Left lung (tissue), 10 donors: ENCODE data around the gene TKTL1. TPM values are rescaled to one million over a fixed set of nuclear protein-coding genes. Genes with fewer than 3 reads are reported as not detected.

Source experiments
- ATAC-seq: fragments of 200-7000 bp; cut with Tn5 transposase; one replicate; pipeline ENCODE4 v1.9.1; 2020; ENCODE audit warnings: moderate library complexity
- DNase-seq, 4 donors: peaks; one replicate each; pipeline ENCODE4 v3.0.0-alpha.2; 2013 to 2020
- H3K27ac ChIP-seq, 2 donors: fragments of 200-600 bp; sonication (generic) in 1 of 2; one replicate each; pipeline versions ENCODE4 v1.5.0 to v1.8.0; 2020 to 2021
- H3K27me3 ChIP-seq, 2 donors: fragments of 200-600 bp; sonication (generic) in 1 of 2; one replicate each; pipeline versions ENCODE4 v1.5.0 to v1.8.0; 2020 to 2021
- H3K36me3 ChIP-seq, 2 donors: fragments of 200-600 bp; sonication (generic) in 1 of 2; one replicate each; pipeline versions ENCODE4 v1.5.0 to v1.8.0; 2020 to 2021
- H3K4me1 ChIP-seq, 2 donors: fragments of 200-600 bp; one replicate each; pipeline ENCODE4 v1.8.0; 2021
- H3K4me3 ChIP-seq, 2 donors: fragments of 200-600 bp; sonication (generic) in 1 of 2; one replicate each; pipeline versions ENCODE4 v1.5.0 to v1.8.0; 2020 to 2021; ENCODE audit warnings: mild to moderate bottlenecking in 1 of 2
- H3K9me3 ChIP-seq, 2 donors: fragments of 200-600 bp; sonication (generic) in 1 of 2; one replicate each; pipeline versions ENCODE4 v1.5.0 to v1.8.0; 2020 to 2021
- CTCF ChIP-seq, 2 donors: fragments of 200-600 bp; sonication (generic) in 1 of 2; IDR thresholded peaks; one replicate each; pipeline versions ENCODE4 v1.5.0 to v1.8.0; 2021; ENCODE audit warnings: antibody characterized with exemption in 2 of 2
- intact Hi-C, 2 donors: fragments of 100-400 bp; cut with DNase I; formaldehyde crosslinking; loops; one replicate each; pipeline versions ENCODE4 v1.11.2 to v1.14.2; 2022
- polyA plus RNA-seq, 6 donors: library from polyadenylated mRNA; unstranded; fragments of 120-200 nt; gene quantifications; one replicate each; pipeline ENCODE4 v1.2.1, GENCODE V29; 2013; ENCODE audit not compliant: insufficient read length in 6 of 6
- total RNA-seq, 2 donors: library from RNA; stranded (reverse); fragmentation: NEBNext Ultra II Directional; extraction: Animal tissue kit (Norgen Biotek cat#: 25700); gene quantifications; one replicate each; pipeline ENCODE4 v1.2.1, GENCODE V29; 2021
- donor health status: DM: no; HTN: yes; CAD: no.
- donor health status: DM: no; HTN: no; CAD: no.

The TKTL1 gene
- total and polyA plus RNA-seq, 8 donors, result 0.27 to 0.52 (median 0.43) TPM; not detected in 1

GRCh38 chrX:154309041-154309775 is 13.6 kb downstream of the TKTL1 start:
- no peak for TF ChIP-seq CTCF (IDR thresholded peaks at IDR 0.05)
- no peaks in the 10 kb centered on the region for H3K9me3 ChIP-seq
- intact Hi-C loops, result no loop called here

GRCh38 chrX:154310616-154311536 is 15.3 kb downstream of the TKTL1 start:
- ATAC-seq, result no peak
- Histone ChIP-seq H3K4me1 (peaks cover 0 to 4% of the 10 kb centered on the region in 2 donors), H3K27ac (no peak overlapping the region), H3K4me3 (no peak overlapping the region), H3K36me3 (no peaks in the 10 kb centered on the region), H3K27me3 (no peaks in the 10 kb centered on the region), H3K9me3 (no peaks in the 10 kb centered on the region)
- intact Hi-C loops, result no loop called here
- TF ChIP-seq CTCF (IDR thresholded peaks at IDR 0.05), result no peak
- no peak for DNase-seq

More at GRCh38 chrX:154309041-154309775, 13.6 kb downstream of the TKTL1 start:
- peaks cover 0 to 4% of the 10 kb centered on the region in 2 donors for H3K4me1 ChIP-seq
- no peaks in the 10 kb centered on the region for H3K27me3 ChIP-seq
- H3K4me3 ChIP-seq, result no peak overlapping the region
- no peak for ATAC-seq
- DNase-seq, result no peak
- H3K36me3 ChIP-seq, result no peaks in the 10 kb centered on the region
- H3K27ac ChIP-seq, result no peak overlapping the region

- no peaks in the 10 kb centered on the region for H3K27me3 ChIP-seq
- DNase-seq, result no peak
- H3K27ac ChIP-seq, result no peak overlapping the region
- no peaks in the 10 kb centered on the region for H3K9me3 ChIP-seq
- ATAC-seq, result no peak
- no peaks in the 10 kb centered on the region for H3K36me3 ChIP-seq
- intact Hi-C loops, result no loop called here
- no peak overlapping the region for H3K4me3 ChIP-seq
- TF ChIP-seq CTCF (IDR thresholded peaks at IDR 0.05), result no peak
- H3K4me1 ChIP-seq, result peaks cover 0 to 4% of the 10 kb centered on the region in 2 donors
These were observed 16.5 kb downstream of the TKTL1 start for GRCh38 chrX:154312116-154312515.

GRCh38 chrX:154313147-154313546 is 17.6 kb downstream of the TKTL1 start:
- no peak overlapping the region for H3K27ac ChIP-seq
- DNase-seq (no peak), ATAC-seq (no peak)
- intact Hi-C loops, result no loop called here
- no peak for TF ChIP-seq CTCF (IDR thresholded peaks at IDR 0.05)
- no peaks in the 10 kb centered on the region for H3K9me3 ChIP-seq
- peaks cover 0 to 4% of the 10 kb centered on the region in 2 donors for H3K4me1 ChIP-seq
- H3K27me3 ChIP-seq, result no peaks in the 10 kb centered on the region
- H3K4me3 ChIP-seq, result no peak overlapping the region
- no peaks in the 10 kb centered on the region for H3K36me3 ChIP-seq

- TF ChIP-seq CTCF (IDR thresholded peaks at IDR 0.05), result no peak
- H3K4me3 ChIP-seq, result no peak overlapping the region
- no peaks in the 10 kb centered on the region for H3K36me3 ChIP-seq
- no peak for ATAC-seq
- H3K27ac ChIP-seq, result no peak overlapping the region
- no peaks in the 10 kb centered on the region for H3K9me3 ChIP-seq
- H3K4me1 ChIP-seq, result no peaks in the 10 kb centered on the region
- no peak for DNase-seq
- H3K27me3 ChIP-seq, result no peaks in the 10 kb centered on the region
- intact Hi-C loops, result no loop called here
These were observed 19.8 kb downstream of the TKTL1 start for GRCh38 chrX:154315416-154315815.
